ENCODE results near the gene SEC31A.

SEC31A gene

DNA sequence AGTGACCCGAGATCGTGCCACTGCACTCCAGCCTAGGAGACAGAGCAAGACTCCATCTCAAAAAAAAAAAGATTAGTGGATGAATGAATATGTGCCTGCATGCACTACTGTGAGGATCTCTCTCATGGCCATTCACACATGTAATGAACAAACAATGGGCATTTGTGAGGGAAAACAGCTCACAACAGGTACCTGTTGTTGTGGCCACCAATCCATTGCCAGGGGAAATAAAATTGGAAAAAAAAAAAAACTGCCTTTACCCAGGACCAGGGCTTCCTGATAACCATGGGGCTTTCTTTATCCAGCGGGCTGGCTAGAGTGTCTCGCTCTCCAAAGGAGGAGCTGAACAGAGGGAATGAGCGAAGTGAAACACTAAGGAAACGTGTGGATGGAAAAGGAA, 99.8 kb downstream of the SEC31A start:
- DNase-seq: no peak

GRCh38 chr4:82790060-82790660, 100.8 kb downstream of the SEC31A start:
- no peak for DNase-seq

DNA sequence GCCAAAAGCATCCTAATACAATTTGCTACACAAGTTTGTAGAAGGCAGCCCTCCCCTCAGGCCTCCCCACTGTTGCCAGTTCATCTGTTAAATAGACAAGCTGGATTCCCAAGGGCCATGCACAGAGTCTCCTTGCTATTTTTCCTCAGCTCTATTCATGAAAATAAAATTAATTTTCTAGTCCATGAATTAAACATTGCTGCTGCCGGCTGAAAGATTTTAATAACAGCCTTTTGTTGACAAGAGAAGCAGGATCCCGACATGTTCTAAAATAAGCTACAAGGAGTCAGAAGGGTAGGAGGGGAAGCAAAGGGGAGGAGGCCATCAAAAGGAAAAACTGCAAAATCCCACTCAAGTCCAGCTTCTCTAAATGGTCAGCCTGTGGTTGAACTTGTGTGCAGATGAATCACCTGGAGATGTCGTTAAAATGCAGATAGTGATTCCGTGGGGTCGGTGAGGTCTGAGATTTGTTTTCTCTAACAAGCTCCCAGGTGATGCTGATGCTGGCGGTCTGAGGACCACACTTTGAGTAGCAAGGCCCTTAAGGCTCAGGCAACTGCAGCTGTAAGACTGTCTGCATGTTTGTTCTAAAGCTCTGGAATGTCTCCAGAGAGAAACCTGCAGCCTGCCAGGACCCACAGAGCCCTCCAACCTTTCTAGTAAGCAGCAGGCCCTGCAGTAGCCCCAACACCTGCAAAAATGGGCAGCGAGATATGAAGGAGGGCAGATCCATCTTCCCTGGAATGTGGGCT, 101.8 kb downstream of the SEC31A start:
- no peak for DNase-seq

- DNase-seq: no peak
These were observed 103.6 kb downstream of the SEC31A start for GRCh38 chr4:82787342-82787741.

GRCh38 chr4:82786828-82787227, 104.1 kb downstream of the SEC31A start:
- no peak for DNase-seq

- DNase-seq: peak; percentile 80
These were observed 105.1 kb downstream of the SEC31A start for GRCh38 chr4:82785611-82786400.

- DNase-seq: peak; percentile 70
These were observed 106.0 kb downstream of the SEC31A start for GRCh38 chr4:82784681-82785610.

GRCh38 chr4:82782626-82783345, 108.2 kb downstream of the SEC31A start:
- DNase-seq: no peak

GRCh38 chr4:82780752-82781231, 110.2 kb downstream of the SEC31A start:
- peak; percentile 77 for DNase-seq

GRCh38 chr4:82780170-82780751, 110.7 kb downstream of the SEC31A start:
- DNase-seq: no peak

- no peak for DNase-seq
These were observed 111.9 kb downstream of the SEC31A start for GRCh38 chr4:82779032-82779431.

DNA sequence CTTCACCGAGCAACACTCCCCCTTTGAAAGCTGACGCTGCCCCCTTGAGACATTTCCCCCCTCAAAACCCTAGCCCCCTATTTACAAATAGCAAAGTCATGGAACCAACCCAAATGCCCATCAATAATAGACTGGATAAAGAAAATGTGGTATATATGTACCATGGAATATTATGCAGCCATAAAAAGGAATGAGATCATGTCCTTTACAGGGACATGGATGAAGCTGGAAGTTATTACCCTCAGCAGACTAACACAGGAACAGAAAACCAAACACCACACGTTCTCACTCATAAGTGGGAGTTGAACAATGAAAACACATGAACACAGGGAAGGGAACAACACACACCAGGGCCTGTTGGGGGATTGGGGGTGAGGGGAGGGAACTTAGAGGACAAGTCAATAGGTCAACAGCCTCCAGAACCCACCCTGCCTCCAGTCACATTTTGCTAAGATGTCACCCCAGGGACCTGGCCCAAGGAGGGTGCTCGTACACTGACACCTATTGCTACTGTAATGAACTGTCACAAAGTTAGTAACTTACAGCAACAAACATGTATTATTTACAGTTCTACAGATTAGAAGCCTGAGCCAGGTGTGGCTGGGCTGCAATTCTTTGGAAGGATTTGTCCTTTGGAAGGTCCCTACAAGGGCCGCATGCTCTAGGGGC, 113.0 kb downstream of the SEC31A start:
- DNase-seq: no peak

DNA sequence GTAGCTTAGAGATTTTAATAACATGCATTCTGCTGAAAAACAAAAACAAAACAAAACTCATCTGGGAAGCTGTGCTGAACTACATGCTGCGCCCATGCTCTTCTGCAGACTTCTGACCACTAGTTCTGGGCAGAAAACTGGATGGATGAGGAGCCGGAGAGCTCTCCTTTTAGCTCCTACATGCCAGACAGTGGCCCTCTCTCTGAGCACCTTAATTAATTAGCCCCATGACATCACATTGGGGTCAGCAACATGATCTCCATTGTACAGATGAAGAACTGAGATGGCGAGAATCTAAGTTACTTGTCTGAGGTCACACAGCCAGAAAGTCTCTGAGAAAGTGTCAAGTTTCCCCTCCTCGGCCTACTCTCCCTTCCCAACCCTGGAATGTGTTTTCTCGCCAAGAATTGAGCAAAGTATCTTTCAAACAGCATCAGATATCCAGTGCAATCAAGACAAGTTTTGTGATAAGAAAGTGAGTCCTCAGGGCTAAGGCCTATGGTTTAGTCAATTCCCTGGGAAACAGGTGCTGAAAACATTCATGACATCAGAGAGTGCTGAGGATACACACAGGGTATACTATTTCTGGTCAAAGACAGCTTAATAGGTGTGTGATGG, 113.9 kb downstream of the SEC31A start:
- no peak for DNase-seq

DNA sequence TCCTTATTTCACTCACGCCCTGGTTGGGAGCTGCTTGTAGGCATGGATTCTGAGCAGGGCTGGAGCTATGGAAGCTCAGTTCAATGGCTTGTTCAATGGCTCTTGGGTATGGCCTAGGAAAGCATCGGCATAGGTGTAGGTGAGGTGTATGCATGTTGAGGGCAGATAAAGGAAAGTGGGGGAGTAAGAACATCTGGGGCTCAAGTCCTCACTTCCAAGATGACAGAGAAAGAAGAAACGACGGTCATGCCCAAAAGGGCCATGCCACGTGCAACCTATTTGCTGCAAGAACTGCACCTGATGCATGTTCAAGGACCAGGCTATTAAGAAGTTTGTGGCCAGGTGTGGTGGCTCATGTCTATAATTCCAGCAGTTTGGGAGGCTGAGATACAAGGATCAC, 115.7 kb downstream of the SEC31A start:
- DNase-seq: no peak

GRCh38 chr4:82774711-82775171, 116.2 kb downstream of the SEC31A start:
- no peak for DNase-seq

GRCh38 chr4:82773057-82773456, 117.9 kb downstream of the SEC31A start:
- DNase-seq: no peak

DNA sequence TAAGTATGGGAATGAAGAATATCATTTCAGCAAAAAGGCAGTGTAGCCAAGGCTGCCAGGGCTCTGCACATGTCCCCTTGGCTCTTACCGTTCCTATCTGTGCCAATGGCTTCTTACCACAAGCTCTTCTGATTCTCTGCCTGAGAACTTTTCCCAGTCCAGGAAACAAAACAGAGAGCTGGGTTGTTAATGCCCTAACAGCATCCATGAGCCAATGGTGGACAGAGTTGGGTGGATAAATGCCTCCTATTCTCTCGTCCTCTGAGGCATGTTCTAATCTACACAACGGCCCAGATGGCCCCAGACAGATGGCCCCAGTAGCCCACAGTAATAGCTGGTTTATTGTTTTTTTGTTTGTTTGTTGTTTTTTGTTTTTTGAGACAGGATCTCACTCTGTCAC, 120.3 kb downstream of the SEC31A start:
- DNase-seq: no peak
